ENCODE measurements around the gene OR51I1.

Gene OR51I1

GRCh38 chr11:5420993-5421392 is 20.3 kb downstream of the OR51I1 start:
- no peak for ATAC-seq
- TF ChIP-seq CSRNP3 (CRISPR knock-in tag; IDR thresholded peaks at IDR 0.05), result no peak
- TF ChIP-seq ISL1 (CRISPR knock-in tag; IDR thresholded peaks at IDR 0.05), result no peak
- TF ChIP-seq, protein P1, sequence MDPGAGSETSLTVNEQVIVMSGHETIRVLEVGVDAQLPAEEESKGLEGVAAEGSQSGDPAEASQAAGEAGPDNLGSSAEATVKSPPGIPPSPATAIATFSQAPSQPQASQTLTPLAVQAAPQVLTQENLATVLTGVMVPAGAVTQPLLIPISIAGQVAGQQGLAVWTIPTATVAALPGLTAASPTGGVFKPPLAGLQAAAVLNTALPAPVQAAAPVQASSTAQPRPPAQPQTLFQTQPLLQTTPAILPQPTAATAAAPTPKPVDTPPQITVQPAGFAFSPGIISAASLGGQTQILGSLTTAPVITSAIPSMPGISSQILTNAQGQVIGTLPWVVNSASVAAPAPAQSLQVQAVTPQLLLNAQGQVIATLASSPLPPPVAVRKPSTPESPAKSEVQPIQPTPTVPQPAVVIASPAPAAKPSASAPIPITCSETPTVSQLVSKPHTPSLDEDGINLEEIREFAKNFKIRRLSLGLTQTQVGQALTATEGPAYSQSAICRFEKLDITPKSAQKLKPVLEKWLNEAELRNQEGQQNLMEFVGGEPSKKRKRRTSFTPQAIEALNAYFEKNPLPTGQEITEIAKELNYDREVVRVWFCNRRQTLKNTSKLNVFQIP (CRISPR knock-in tag; IDR thresholded peaks at IDR 0.05; ENCODE audit: borderline replicate concordance, low read depth), result no peak
- TF ChIP-seq ZFP30 (CRISPR knock-in tag; IDR thresholded peaks at IDR 0.05), result no peak
- TF ChIP-seq SNAI2 (CRISPR knock-in tag; IDR thresholded peaks at IDR 0.05), result no peak
- no peak for TF ChIP-seq TCF4 (CRISPR knock-in tag; IDR thresholded peaks at IDR 0.05; ENCODE audit: borderline replicate concordance)
- no peak for TF ChIP-seq ZC3H10 (CRISPR knock-in tag; IDR thresholded peaks at IDR 0.05)
- TF ChIP-seq ZFP3 (CRISPR knock-in tag; IDR thresholded peaks at IDR 0.05), result no peak
- TF ChIP-seq ZNF565 (CRISPR knock-in tag; conservative IDR thresholded peaks at IDR 0.05; ENCODE audit: low read depth), result no peak
- TF ChIP-seq, protein P2, sequence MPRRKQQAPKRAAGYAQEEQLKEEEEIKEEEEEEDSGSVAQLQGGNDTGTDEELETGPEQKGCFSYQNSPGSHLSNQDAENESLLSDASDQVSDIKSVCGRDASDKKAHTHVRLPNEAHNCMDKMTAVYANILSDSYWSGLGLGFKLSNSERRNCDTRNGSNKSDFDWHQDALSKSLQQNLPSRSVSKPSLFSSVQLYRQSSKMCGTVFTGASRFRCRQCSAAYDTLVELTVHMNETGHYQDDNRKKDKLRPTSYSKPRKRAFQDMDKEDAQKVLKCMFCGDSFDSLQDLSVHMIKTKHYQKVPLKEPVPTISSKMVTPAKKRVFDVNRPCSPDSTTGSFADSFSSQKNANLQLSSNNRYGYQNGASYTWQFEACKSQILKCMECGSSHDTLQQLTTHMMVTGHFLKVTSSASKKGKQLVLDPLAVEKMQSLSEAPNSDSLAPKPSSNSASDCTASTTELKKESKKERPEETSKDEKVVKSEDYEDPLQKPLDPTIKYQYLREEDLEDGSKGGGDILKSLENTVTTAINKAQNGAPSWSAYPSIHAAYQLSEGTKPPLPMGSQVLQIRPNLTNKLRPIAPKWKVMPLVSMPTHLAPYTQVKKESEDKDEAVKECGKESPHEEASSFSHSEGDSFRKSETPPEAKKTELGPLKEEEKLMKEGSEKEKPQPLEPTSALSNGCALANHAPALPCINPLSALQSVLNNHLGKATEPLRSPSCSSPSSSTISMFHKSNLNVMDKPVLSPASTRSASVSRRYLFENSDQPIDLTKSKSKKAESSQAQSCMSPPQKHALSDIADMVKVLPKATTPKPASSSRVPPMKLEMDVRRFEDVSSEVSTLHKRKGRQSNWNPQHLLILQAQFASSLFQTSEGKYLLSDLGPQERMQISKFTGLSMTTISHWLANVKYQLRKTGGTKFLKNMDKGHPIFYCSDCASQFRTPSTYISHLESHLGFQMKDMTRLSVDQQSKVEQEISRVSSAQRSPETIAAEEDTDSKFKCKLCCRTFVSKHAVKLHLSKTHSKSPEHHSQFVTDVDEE (CRISPR knock-in tag; IDR thresholded peaks at IDR 0.05), result no peak
- no peak for TF ChIP-seq ARNTL (CRISPR knock-in tag; IDR thresholded peaks at IDR 0.05; ENCODE audit: borderline replicate concordance, low read depth)
- TF ChIP-seq OSR1 (CRISPR knock-in tag; IDR thresholded peaks at IDR 0.05), result no peak
- TF ChIP-seq ESRRG (CRISPR knock-in tag; IDR thresholded peaks at IDR 0.05), result no peak
- TF ChIP-seq GLIS3 (CRISPR knock-in tag; IDR thresholded peaks at IDR 0.05), result no peak

- TF ChIP-seq, protein P1 (CRISPR knock-in tag; IDR thresholded peaks at IDR 0.05; ENCODE audit: borderline replicate concordance, low read depth), result no peak
- TF ChIP-seq OSR1 (CRISPR knock-in tag; IDR thresholded peaks at IDR 0.05) (no peak), ARNTL (CRISPR knock-in tag; IDR thresholded peaks at IDR 0.05; ENCODE audit: borderline replicate concordance, low read depth) (no peak), PATZ1 (CRISPR knock-in tag; IDR thresholded peaks at IDR 0.05; ENCODE audit: borderline replicate concordance) (no peak), ZFP30 (CRISPR knock-in tag; IDR thresholded peaks at IDR 0.05) (no peak), ESRRG (CRISPR knock-in tag; IDR thresholded peaks at IDR 0.05) (no peak), ZNF70 (CRISPR knock-in tag; IDR thresholded peaks at IDR 0.05) (no peak), TOX (CRISPR knock-in tag; IDR thresholded peaks at IDR 0.05; ENCODE audit: borderline replicate concordance) (no peak), CREB5 (CRISPR knock-in tag; IDR thresholded peaks at IDR 0.05; ENCODE audit: low read depth) (no peak), ZNF8 (CRISPR knock-in tag; IDR thresholded peaks at IDR 0.05) (no peak), ZNF565 (CRISPR knock-in tag; conservative IDR thresholded peaks at IDR 0.05; ENCODE audit: low read depth) (no peak), CSDC2 (CRISPR knock-in tag; IDR thresholded peaks at IDR 0.05) (no peak), GLIS3 (CRISPR knock-in tag; IDR thresholded peaks at IDR 0.05) (no peak)
- ATAC-seq, result no peak
Observed at GRCh38 chr11:5405173-5405572, 36.1 kb downstream of the OR51I1 start.
